PC-3 (cell line): ENCODE data around the gene WAS.

Experiments used
- CTCF ChIP-seq: fragments of 300-600 bp; sonication (generic); conservative IDR thresholded peaks from 2 replicates; pipeline ENCODE4 v1.5.1; 2017; ENCODE audit warnings: antibody characterized with exemption, low read depth, mild to moderate bottlenecking, low read length
- EZH2 ChIP-seq: fragments of 300-600 bp; sonication (generic); IDR thresholded peaks from one replicate; pipeline ENCODE4 v1.6.1; 2017; ENCODE audit warnings: antibody characterized with exemption, mild to moderate bottlenecking, low read length; ENCODE audit not compliant: unreplicated experiment
- EZH2phosphoT487 ChIP-seq: fragments of 300-600 bp; sonication (generic); IDR thresholded peaks from 2 replicates; pipeline ENCODE4 v1.6.1; 2018; ENCODE audit warnings: mild to moderate bottlenecking, antibody characterized with exemption, low read length, borderline replicate concordance

GRCh38 chrX:48719958-48720357 is 36.4 kb downstream of the WAS start:
- TF ChIP-seq CTCF (no peak), EZH2 (no peak), EZH2phosphoT487 (no peak)
